ENCODE data around the gene SYNC.
"Not testable (repeated sequence)": the region's sequence is repeated elsewhere in the genome, so short reads cannot be mapped to it uniquely, and the experiment has no call there.

The SYNC gene

GRCh38 chr1:32724678-32725614, 22.4 kb upstream of the SYNC start:
- DNase-seq (ENCODE audit: low spot score): peak; percentile 22

GRCh38 chr1:32719681-32720275, 17.2 kb upstream of the SYNC start:
- DNase-seq (ENCODE audit: low spot score): no peak

- no peak for DNase-seq (ENCODE audit: low spot score)
Observed at GRCh38 chr1:32718527-32718926, 16.0 kb upstream of the SYNC start.

GRCh38 chr1:32718036-32718435, 15.5 kb upstream of the SYNC start:
- DNase-seq (ENCODE audit: low spot score): no peak

GRCh38 chr1:32717503-32717902, 14.9 kb upstream of the SYNC start:
- no peak for DNase-seq (ENCODE audit: low spot score)

GRCh38 chr1:32716312-32717148, 14.0 kb upstream of the SYNC start:
- DNase-seq (ENCODE audit: low spot score): peak; percentile 42

GRCh38 chr1:32715901-32716311, 13.3 kb upstream of the SYNC start:
- no peak for DNase-seq (ENCODE audit: low spot score)

GRCh38 chr1:32714277-32714676, 11.7 kb upstream of the SYNC start:
- no peak for DNase-seq (ENCODE audit: low spot score)

- no peak for DNase-seq (ENCODE audit: low spot score)
Observed at GRCh38 chr1:32713081-32713480, 10.5 kb upstream of the SYNC start.

- DNase-seq (ENCODE audit: low spot score): not testable (repeated sequence)
Observed at GRCh38 chr1:32711221-32711620, 8.7 kb upstream of the SYNC start.

- DNase-seq (ENCODE audit: low spot score): no peak
Observed at GRCh38 chr1:32709476-32709875, 6.9 kb upstream of the SYNC start.

- DNase-seq (ENCODE audit: low spot score): no peak
Observed at GRCh38 chr1:32709075-32709474, 6.5 kb upstream of the SYNC start.

- no peak for DNase-seq (ENCODE audit: low spot score)
Observed at GRCh38 chr1:32706491-32706890, 3.9 kb upstream of the SYNC start.

GRCh38 chr1:32705516-32705915, 2.9 kb upstream of the SYNC start:
- DNase-seq (ENCODE audit: low spot score): no peak

- no peak for DNase-seq (ENCODE audit: low spot score)
Observed at GRCh38 chr1:32703479-32704291, 1.1 kb upstream of the SYNC start.

GRCh38 chr1:32701951-32702598, 495 bp downstream of the SYNC start:
- DNase-seq (ENCODE audit: low spot score): no peak

GRCh38 chr1:32701421-32701911, 1.1 kb downstream of the SYNC start:
- DNase-seq (ENCODE audit: low spot score): no peak

- not testable (repeated sequence) for DNase-seq (ENCODE audit: low spot score)
Observed at GRCh38 chr1:32696996-32697395, 5.6 kb downstream of the SYNC start.

GRCh38 chr1:32696041-32696440, 6.5 kb downstream of the SYNC start:
- DNase-seq (ENCODE audit: low spot score): no peak

GRCh38 chr1:32695098-32695904, 7.3 kb downstream of the SYNC start:
- DNase-seq (ENCODE audit: low spot score): no peak
